Stimulated activated CD8-positive, alpha-beta memory T cell treated with anti-CD3 and anti-CD28 coated beads, Interleukin-15, amount 100 ng/mL, for 24 hours (primary cell): ENCODE results near the gene BCO1.

Source experiments
- DNase-seq: peaks from one replicate; pipeline ENCODE4 v3.0.0-alpha.2; 2020; ENCODE audit warnings: low read depth

The BCO1 gene

DNA sequence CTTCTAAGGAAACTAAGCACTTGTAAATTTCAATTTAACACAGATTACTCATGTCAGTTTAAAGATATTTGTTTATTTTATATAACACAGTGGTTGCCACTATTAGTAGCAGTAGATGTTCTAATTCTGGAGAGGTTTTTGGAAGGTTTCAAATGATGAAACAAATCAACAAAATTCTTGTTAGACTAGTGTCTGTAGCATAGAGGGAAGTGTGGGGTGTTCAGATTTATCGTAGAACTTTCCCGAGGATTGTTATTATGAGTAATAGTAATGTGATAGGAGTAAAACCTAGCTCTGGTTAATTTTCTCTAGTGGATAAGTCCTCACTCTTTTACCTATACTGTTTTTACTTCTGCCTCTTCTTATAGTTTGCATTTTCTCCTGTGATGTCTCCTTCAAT, 82.5 kb downstream of the BCO1 start:
- DNase-seq = no peak

DNA sequence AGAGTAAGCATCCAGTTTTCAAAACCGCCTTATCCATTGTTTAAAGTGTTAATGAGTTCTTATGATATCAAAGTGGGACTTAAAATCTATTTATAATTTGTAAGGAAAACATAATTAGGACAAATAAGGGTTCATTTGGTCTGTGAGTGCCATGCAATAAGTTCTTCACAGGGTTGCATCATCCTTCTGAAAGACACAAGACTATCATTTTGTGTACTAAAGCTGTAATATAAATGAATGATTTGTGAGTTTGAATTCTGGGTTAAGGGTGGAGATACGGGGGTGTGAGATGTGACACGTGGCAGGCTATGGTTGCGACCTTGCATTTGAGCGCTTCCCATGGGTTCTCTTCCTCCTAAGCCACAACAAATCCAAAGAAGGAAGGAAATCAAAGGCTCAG, 83.0 kb downstream of the BCO1 start:
- DNase-seq = no peak

GRCh38 chr16:81324808-81325207, 86.3 kb downstream of the BCO1 start:
- DNase-seq = no peak

GRCh38 chr16:81327011-81327410, 88.5 kb downstream of the BCO1 start:
- DNase-seq = no peak

DNA sequence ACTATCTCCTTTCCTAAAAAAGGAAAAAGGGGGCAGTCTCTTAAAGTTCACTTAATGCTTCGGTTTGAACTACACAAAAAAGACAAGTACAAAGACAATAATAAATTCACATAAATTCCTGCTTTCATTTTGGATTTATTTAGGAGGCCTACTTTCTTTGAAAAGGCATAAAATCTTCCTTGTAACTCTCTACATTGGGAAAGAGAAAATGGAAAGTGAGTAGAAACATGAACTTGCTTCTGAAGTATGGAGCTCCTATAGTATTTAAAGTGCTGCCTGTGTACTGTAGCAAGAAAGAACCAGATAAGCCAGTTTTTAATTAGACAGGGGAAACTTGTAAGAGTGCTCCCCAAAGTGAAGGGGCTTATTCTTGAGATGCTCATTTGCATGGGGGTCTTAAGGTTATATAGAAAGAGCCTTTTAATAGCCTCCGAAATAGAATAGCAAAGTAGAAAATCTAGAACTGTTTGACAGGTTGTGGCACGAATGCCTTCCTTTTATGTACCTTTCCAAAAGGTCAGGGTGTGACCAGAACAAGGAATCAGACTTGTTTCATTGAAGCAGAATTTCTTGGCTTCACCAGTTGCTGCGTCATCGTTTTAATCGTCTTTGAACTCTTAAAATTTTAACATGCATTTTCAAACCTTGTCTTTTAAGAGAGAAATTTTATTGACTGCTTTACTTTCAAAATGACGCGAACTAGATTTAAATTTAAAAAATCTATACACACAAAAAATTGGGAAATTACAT, 89.1 kb downstream of the BCO1 start:
- DNase-seq = no peak

DNA sequence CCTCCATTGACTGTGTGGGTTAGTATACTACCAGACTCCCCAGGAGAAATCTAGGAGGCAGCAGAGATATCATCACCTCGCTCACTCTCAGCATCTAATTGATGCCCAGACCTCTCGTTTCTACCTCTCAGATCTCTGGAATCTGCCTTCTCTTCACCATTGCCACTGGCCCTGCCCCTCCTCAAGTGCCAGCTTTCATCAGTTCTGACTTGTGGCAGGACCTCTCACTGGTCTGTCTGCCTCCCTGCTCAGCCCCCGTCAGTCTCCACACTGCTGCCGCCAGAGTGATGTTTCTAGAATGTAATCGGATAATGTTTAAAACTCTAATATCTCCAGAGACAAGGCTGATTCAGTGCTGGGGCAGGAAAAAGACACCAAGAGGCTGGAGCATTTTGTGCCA, 91.5 kb downstream of the BCO1 start:
- DNase-seq = no peak

DNA sequence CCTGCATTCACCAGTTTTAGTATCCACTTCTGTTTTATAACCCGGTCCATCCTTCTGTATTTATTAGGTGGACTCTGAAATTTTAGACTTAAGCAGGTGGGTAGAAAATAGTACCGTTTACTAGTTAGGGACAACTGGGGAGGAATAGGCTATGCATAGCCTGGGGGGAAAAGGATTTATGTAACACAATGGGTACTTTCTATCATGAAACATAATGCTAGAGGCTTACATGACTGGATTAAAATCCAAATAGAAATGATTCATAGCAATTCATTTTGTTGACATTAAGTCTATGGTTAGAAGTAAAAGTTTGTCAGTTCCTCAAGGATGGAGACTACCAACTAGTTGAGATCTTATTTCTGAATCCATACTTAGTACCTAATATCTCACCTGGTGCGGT, 94.9 kb downstream of the BCO1 start:
- no peak for DNase-seq

GRCh38 chr16:81335669-81336068, 97.2 kb downstream of the BCO1 start:
- no peak for DNase-seq

- no peak for DNase-seq
Measured at GRCh38 chr16:81337097-81337496, 98.6 kb downstream of the BCO1 start.
